HG03280 (cell line): ENCODE data around the gene CEP70.
"Not testable (repeated sequence)": the region's sequence is repeated elsewhere in the genome, so short reads cannot be mapped to it uniquely, and the experiment has no call there.

ENCODE experiments used
- ATAC-seq: cut with Tn5 transposase; IDR thresholded peaks from one replicate; pipeline ENCODE4 v1.9.1; 2021; ENCODE audit warnings: mild to moderate bottlenecking, moderate library complexity; ENCODE audit not compliant: unreplicated experiment

The CEP70 gene, protein sequence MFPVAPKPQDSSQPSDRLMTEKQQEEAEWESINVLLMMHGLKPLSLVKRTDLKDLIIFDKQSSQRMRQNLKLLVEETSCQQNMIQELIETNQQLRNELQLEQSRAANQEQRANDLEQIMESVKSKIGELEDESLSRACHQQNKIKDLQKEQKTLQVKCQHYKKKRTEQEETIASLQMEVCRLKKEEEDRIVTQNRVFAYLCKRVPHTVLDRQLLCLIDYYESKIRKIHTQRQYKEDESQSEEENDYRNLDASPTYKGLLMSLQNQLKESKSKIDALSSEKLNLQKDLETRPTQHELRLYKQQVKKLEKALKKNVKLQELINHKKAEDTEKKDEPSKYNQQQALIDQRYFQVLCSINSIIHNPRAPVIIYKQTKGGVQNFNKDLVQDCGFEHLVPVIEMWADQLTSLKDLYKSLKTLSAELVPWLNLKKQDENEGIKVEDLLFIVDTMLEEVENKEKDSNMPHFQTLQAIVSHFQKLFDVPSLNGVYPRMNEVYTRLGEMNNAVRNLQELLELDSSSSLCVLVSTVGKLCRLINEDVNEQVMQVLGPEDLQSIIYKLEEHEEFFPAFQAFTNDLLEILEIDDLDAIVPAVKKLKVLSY

DNA sequence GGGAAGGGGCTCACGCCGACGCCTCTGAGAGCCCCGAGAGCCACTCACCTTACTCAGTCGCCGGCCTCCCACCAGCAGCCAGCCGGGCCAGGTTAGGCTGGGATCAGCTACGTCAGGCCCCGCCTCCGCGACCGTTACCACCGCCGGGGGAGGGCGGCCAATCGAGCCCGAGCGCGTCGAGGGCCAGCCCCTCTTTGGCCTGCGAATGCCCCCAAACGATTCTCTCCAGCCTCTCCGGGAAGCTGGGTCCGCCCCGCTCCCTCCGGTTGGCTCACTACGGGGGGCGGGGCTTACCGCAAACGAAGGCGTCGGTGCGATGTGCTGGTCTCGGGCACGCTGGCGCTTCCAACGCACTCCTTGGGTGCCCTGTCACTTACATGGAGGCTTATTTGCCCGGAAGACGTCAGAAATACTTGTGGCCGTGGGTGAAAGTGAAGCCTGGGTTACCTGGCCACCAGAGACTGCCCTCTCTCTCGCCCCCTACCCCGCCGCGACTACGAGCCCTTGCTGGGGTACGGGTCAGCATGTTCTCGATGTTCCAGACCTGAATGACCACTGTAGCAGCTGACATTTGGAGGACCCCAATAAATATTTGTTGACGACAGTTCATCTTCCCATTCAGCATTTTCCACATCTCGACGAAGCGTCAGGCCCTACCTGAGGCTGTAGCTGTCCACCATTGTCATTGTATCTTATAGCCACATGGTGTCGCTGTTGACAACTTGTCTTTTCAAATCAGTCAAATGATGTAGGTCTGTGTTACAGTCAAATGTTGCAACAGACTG, at the start of gene CEP70:
CEP70 (minus strand) TSS at position 111 of the 785 bp plus-strand sequence. CDS start 21,333 bp downstream, outside the sequence.
- peak; percentile 88 for ATAC-seq

DNA sequence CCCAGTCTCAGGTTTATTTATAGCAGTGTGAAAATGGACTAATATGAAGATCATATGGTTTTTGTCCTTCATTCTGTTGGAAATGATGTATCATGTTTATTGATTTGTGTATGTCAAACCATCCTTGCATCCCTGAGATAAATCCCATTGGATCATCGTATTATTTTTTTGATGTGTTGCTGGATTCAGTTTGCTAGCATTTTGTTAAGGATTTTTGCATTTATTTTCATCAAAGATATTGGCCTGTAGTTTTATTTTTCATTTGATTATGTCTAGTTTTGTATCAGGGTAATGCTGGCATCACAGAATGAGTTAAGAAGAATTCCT, 48.8 kb upstream of the CEP70 start:
- ATAC-seq: no peak

DNA sequence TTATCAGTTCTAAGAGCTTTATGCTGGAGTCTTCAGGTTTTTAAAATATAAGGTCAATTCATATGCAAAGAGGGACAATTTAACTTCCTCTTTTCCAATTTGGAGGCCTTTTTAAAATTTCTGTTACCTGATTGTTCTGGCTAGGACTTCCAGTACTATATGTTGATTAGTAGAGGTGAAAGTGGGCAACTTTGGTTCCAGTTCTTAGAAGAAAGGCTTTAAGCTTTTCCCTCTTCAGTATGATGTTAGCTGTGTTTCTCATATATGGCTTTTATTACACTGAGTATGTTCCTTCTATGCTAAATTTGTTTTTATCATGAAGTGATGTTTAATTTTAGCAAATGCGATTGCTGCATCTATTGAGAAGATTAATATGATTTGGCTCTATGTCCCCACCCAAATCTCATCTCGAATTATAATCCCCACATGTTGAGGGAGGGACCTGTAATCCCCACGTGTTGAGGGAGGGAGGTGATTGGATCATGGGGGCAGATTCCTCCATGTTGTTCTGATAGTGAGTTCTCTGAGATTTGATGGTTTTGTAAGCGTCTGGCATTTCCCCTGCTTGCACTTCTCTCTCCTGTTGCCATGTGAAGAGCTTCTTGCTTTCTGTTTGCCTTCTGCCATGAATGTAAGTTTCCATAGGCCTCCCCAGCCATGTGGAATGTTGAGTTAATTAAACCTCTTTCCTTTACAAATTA, 48.3 kb upstream of the CEP70 start:
- no peak for ATAC-seq

DNA sequence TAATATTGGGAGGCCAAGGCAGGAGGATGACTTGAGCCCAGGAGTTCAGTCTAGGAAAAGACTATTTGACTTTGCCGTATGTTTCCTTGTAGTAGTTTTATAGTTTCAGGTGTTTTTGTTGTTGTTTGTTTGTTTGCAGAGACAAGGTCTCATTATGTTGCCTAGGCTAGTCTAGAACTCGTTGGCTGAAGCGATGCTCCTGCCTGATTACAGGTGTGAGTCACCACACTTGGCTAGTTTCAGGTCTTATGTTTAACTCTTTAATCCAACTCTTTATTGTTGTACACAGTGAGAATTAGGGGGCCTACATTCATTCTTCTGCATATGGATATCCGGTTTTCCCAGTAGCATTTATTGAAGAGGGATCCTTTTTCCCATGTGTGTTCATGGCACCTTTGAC, 46.5 kb upstream of the CEP70 start:
- ATAC-seq: no peak

DNA sequence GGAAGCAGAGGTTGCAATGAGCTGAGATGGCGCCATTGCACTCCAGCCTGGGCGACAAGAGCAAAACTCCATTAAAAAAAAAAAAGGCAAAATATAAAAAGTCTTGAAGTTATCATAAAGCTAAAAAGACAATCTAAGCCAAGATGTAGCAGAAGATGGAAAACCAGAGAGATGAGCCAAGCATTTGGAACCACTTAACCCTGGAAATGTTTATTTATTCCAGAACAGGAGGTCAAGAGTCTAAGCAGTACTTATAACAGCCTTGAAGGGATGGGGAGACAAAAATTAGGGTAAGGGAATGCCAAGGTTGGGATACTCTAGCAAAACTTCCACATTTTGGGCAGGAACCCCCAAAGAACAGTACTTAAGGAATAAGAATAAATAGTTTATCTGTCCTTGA, 44.6 kb upstream of the CEP70 start:
- ATAC-seq: no peak

DNA sequence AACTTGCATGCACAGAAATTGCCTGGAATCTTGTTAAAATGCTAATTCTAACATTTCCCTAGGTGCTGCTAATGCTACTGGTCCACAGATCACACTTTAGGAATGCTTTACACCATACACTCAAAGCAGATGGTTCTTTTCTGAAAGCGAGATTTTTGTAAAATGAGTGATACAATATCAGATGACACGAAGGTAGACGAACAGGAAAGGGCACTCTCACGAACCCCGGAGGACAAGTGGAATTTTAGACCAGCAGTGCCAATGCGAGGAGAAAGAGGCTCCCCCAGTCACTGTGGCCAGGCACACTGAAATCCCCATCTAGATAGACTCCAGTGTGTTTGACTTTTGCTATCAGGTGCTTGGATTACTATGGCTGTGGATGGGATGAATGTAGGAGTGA, 35.5 kb upstream of the CEP70 start:
- ATAC-seq: no peak

DNA sequence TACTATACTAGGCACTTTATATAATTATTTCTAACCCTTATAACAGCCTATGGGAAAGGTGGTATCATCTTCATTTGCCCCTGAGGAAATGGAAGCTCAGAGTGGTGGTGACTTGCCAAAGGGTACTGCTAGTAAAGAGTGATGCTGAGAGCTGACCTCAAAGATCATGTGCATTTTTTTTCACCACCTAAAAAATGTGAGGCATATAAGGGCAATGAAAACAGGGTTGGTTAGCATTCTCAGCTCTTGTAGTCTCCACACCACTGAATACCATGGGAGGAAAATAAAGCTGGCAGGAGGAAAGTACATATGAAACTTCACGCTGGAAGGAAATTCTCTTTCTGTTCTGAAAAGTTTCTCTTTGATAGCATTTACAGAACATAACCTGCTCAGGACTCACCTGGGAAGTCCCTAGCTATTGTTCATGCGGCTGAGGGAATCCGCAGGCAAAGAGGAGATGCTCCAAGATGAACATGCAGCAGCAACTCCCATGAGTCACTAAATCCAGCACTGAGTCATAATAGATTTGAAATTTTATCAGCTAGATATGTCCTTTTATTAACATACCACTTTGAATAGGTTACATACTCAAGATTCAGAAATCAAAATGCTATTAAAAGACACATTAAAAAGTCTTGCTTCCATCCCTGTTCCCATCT, 31.8 kb upstream of the CEP70 start:
- ATAC-seq: no peak

DNA sequence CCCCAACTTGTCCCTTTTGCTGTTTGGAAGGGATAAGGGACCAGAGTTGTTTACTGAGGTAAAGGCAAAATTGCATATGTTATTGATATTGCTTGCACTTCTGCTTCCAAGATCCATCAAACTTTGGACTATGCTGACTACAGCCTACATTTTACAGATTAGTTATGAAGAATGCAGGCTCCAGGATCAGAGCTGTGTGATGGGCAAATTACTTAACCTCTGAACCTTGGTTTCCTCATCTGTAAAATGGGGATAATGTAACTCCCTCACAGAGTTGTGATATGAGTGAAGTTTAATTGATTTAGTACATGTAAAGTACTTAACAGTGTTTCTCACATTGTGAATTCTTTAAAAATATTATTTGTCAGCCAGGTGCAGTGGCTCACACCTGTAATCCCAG, 30.5 kb upstream of the CEP70 start:
- no peak for ATAC-seq

DNA sequence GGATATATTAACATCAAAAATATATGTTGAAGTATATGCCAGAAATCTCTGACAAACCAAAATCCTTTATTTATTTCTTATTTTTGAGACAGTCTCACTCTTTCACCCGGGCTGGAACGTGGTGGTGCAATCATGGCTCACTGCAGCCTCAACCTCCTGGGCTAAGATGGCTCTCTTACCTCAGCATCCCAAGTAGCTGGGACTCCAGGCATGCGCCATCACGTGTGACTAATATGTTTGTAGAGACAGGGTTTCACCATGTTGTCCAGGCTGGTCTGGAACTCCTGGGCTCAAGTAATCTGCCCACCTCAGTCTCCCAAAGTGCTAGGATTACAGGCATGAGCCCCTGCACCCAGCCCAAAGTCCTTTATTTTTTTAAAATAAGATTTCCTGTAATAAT, 26.4 kb upstream of the CEP70 start:
- no peak for ATAC-seq

DNA sequence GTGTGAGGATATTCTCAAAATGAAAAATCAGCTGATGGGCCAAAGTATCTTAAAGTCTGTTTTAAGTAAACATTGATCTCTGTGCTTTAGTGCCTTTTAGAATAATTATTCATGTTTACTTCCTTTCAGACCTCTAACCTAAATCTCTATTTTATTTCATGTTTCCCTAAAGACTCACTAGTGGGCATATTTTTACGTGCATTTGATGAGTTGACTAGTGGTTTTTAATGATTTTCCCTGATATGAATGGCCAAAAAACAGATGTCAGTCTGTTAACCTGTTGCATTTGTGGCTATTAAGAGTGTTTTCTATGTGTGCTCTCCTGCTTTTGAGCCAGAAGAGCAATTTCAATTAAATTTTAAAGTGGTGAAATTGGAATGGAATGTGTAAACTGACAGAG, 21.4 kb upstream of the CEP70 start:
- no peak for ATAC-seq

DNA sequence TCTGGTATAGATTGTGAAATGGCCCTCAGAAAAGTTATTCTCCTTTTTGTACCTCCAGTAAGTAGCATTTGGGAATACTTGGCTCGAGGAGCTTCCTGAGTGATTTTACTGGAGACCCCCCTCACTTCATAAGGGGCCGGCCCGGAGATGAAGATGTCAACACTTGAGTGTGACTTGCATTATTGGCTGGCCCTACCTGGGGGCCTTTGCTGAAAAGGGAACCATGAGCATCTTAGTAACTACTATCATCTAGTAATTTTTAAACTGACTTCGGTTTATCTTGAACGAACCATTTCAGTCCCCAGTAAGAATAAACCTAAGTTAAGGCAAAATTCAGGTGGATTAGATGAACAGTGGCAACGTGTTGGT, 15.8 kb upstream of the CEP70 start:
- no peak for ATAC-seq

DNA sequence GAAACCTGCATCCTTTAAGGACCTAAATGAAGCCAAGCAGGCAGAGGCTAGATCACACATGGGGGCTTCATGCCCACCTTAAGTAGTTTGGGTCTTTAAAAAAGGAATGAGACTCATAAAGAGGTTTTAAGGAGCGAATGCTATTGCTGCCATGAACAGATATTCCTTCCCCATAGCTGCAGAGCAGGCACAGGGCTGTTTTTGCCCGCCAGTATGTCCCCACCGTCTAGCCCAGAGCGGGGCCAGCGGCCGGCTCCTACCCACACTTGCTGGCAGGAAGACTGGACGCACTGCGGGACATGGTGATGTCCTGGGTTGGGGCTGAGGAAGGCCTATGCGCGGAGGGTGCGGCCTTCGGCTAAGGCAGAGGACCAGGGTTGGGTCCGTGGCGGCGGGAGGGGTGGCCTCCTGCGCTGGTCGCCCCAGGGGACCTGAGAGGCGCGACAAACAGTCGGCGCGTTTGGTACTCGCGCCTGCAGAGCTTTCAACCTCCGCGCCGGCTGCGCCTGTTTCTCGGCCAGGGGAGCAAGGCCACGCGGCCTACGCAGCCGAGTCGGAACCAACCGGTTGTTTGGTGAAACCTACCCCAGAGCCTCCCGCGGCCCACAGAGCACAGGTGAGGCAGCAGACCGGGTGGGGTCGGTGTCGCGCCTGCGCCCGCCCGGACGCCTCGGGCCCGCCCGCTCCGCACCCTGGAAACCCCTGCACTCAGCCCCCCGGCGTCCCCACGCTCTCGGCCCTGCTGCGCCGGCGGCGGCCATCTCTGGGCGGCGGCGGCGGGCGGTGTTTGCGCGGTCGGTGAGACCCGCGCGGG, 14.5 kb upstream of the CEP70 start, which contains the start of gene FAIM:
FAIM (plus strand) TSS at position 450 of the 814 bp plus-strand sequence. CDS start 10,956 bp downstream, outside the sequence.
- peak; percentile 67 for ATAC-seq

DNA sequence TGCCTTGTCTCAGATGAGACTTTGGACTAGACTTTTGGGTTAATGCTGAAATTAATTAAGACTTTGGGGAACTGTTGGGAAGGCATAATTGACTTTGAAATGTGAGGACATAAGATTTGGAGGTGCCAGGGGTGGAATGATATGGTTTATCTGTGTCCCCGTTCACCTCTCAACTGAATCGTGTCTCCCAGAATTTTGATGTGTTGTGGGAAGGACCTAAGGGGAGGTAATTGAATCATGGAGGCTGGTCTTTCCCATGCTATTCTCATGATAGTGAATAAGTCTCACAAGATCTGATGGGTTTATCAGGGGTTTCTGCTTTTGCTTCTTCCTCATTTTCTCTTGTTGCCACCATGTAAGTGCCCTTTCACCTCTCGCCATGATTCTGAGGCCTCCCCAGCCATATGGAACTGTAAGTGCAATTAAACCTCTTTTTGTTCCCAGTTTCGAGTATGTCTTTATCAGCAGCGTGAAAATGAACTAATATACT, 10.1 kb upstream of the CEP70 start:
- not testable (repeated sequence) for ATAC-seq

DNA sequence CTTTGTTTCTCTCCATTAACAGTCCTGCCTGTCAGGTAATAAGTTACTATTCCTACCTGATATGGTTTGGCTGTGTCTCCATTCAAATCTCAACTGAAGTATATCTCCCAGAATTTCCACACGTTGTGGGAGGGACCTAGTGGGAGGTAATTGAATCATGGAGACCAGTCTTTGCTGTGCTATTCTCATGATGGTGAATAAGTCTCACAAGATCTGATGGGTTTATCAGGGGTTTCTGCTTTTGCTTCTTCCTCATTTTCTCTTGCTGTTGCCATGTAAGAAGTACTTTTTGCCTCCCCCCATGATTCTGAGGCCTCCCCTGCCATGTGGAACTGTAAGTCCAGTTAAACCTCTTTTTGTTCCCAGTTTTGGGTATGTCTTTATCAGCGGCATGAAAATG, 7.6 kb upstream of the CEP70 start:
- ATAC-seq: not testable (repeated sequence)

DNA sequence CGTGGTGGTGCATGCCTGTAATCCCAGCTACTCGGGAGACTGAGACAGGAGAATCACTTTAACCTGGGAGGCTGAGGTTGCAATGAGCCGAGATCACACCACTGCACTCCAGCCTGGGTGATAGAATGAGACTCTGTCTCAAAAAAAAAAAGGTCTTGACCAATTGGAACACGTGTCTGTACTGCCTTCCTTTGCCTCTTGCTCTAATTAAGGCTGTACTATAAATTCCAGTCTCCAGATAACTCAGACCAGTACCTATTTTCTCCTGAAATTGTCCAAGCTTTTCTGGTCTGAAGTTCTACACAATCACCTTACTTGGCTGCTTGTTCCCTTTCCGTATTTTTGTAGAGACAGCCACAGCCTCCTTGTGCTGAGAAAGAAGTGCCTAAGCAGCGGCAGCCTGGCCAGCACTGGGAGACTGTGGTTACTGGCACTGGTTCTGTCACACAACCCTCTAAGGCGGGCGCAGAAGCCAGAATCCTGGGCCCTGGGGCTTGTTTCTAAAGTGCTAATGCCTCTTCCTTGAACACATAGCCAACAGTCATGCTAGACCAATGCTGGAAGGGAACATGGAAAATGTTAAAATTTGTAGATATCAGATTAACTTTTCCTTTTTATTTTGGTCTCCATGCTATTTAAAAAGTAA, 6.2 kb upstream of the CEP70 start:
- no peak for ATAC-seq

DNA sequence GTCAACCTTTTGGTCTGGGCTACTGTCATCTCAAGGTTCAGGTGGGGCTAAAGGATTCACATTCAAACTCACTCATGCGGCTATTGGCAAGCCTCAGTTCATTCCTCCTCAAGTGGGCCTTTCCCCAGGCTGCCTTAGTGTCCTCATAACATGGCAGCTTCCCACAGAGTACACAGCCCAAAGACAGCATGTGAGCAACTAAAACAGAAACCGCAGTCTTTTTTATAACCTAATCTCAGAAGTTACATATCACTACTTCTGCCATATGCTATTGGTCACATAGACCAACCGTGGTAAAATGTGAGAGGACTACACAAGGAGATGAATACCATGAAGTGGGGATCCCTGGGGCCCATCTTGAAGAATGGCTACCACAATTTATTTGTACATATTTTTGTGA, 4.5 kb upstream of the CEP70 start:
- ATAC-seq: no peak

DNA sequence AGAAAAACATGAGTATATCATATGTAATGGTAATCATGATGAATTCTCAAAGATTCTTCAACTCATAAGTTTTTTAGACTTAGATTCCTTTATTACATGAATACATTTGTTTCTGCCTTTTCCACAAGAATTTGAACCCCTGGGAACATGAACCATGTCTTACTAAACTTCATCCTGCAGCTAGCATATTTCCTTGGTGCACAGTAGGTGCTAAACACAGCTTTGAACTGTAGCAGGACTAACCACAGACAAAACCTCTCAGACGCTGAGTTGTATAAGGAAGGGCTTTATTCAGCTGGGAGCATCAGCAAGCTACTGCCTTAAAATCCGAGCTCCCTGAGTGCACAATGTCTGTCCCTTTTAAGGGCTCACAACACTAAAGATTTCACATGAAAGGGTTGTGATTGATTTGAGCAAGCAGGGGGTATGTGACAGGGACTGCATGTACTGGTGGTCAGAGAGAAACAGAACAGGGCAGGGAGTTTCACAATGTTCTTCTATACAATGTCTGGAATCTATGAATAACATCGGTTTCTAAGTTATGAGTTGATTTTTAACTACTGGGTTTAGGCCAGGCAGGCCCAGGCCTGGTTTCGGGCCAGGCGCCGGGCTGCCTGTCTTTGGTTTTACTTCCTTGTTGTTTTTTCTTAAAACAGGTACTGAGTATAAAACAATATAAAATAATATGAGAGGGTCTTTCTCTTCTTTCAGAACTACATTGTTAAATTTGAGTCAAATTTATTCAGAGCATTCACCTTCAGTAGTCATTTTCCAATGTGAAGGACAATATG, 3.3 kb upstream of the CEP70 start:
- not testable (repeated sequence) for ATAC-seq

DNA sequence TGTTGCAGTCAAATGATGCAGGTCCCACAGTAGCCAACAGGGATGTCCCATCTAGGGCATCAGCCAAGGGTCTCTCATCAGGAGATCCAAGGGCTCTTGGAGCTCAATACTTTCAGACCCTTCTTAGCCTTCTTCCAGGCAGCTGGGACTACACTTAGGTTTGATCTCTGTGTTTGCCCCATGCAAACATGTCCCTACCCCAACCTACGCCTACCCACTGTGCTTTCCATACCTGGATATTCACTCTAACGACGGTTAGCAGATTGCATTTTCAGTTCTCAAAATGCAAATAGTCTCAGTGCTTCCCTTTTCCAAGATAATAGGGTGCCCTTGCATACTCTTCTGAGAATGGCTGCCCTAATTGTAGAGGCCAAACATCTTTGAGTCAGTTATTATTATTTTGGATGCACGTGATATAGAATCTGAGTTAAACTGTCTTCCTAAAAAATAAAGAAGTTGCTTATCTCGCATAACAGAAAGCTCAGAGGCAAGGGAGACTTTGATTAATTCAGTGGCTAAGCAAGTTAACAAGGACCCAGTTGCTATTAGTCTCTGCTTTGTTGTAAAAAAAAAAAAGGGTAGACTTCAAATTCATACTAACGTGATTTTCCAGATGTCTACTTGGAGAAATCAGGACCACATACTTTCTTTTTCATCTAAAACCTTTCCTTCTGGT, 1.0 kb upstream of the CEP70 start:
- peak; percentile 11 for ATAC-seq
